GM18511 (cell line): Measurements from ENCODE around the gene TMEM14A.
"Not testable (repeated sequence)": the region's sequence is repeated elsewhere in the genome, so short reads cannot be mapped to it uniquely, and the experiment has no call there.

ENCODE experiments used
- ATAC-seq: cut with Tn5 transposase; IDR thresholded peaks from one replicate; pipeline ENCODE4 v1.9.1; 2021; ENCODE audit warnings: mild to moderate bottlenecking, moderate library complexity; ENCODE audit not compliant: unreplicated experiment

Gene TMEM14A

DNA sequence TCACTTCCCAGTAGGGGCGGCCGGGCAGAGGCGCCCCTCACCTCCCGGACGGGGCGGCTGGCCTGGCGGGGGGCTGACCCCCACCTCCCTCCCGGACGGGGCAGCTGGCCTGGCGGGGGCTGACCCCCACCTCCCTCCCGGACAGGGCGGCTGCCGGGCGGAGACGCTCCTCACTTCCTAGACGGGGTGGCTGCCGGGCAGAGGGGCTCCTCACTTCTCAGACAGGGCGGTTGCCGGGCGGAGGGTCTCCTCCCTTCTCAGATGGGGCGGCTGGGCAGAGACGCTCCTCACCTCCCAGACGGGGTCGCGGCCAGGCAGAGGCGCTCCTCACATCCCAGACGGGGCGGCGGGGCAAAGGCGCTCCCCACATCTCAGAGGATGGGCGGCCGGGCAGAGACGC is 15.0 kb upstream of the TMEM14A start:
- ATAC-seq: not testable (repeated sequence)

GRCh38 chr6:52657870-52658269 is 13.0 kb upstream of the TMEM14A start:
- ATAC-seq: no peak

GRCh38 chr6:52661551-52661950 is 9.4 kb upstream of the TMEM14A start:
- no peak for ATAC-seq

- ATAC-seq: no peak
Measured at GRCh38 chr6:52662031-52662430, 8.9 kb upstream of the TMEM14A start.

DNA sequence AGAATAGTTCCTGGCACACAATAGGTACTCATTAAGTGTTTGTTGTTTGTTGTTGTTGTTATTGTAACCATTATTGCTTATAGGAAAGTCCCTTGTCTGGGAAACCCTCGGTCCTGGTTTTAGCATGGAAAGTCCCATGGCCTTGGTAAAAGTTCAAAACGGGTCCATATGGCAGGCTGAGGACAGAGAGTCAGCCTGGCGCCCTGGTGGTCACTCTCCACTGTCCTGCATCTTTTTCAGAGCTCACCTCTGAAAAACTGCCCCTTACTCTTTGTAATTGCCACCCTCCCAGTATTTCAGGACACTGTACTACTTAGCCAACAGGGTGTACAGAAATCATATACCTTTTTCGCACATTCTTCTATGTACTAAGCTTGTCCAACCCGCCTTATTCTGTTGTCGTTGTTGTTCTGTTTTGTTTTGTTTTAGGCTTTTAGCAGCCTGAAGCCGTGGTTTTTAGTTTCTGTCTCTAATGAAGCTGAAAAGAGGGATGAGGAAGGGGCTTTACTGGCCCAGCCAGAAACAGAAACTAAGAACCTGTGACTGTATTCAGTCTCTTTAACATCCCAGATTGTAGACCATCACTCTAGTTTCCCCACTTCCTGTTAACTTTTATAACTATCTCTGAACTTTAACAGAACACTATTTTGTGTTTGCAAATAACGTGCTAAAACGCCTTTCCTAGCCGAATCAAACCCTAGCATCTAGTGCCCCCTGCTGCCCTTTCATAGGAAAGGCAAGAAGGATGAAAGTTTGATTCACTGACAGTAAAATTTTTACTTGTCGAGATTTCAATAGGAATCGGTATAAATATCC is 7.6 kb upstream of the TMEM14A start:
- ATAC-seq: peak; percentile 49

- no peak for ATAC-seq
Measured at GRCh38 chr6:52663936-52664185, 7.1 kb upstream of the TMEM14A start.

- ATAC-seq: peak; percentile 93
Measured at GRCh38 chr6:52664186-52664990, 6.5 kb upstream of the TMEM14A start.

DNA sequence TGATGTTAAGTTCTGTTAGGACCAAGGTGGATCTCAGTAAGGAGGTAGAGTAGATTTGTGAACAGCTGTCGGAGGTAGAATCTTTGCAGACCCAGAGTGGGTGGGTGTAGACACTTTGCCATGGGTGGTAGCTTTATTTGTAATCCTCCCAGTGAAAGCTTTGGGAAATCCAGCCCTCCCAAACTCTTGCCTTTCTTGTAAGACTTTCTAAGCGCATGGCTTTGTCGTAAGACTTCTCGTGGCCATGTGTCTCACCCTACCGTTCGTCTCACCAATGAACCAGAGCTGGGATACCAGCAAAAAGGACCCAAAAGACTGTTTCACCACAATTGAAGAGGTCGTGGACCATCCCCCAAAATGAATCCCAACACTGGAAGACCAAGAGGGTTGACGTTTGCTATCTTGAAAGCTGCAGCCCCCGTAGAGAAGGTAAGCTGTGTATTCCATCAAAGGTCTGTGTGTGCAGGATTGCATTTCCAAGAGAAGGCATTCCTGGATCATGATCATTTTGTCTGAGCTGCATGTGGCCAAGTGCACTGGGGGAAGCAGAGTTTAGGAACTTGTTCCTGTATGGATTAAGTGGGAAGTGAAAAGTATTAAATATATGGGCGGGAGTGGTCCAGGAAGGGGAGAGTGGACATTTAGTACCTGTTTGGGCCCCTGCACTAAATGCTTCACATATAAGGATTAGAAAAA is 5.8 kb upstream of the TMEM14A start:
- no peak for ATAC-seq

- no peak for ATAC-seq
Measured at GRCh38 chr6:52666071-52666470, 4.8 kb upstream of the TMEM14A start.

DNA sequence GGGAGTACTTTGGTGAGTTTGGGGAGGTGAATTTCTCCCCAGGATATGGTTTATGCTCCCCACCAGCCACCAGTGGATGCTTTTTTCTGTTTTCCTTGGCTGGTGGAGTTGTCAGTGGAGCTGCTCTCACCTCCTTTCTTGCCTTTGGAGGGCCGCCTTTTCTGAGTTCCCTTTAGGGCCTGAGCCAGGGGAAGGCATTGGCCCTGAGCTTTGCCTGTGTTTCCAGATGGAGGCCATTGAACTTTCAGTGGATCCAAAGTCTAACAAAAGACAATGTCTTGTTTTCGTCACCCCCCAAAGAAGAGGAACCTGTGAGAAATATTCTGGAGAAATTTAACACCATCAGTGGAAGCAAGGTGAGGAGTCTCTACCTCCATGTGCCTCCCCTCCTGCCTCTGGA is 4.4 kb upstream of the TMEM14A start:
- ATAC-seq: no peak

DNA sequence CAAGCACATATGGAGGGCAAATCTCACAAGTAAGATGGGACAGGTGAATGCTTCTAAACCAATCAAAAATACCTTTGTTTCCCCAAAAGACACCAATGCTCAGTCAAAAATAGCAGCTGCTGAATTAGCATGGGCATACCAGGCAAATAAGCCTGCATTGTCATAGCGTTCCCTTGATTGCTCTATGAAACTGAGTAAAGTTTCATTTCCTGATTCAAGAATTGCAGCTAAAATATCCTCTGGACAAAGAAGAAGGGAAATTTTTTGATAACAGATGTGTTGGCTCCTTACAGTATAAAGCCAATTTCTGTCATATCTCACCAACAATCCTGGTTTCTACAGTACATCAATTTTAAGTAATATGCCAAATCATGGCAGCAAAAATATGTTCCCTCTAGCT is 3.3 kb upstream of the TMEM14A start:
- ATAC-seq: peak; percentile 22

DNA sequence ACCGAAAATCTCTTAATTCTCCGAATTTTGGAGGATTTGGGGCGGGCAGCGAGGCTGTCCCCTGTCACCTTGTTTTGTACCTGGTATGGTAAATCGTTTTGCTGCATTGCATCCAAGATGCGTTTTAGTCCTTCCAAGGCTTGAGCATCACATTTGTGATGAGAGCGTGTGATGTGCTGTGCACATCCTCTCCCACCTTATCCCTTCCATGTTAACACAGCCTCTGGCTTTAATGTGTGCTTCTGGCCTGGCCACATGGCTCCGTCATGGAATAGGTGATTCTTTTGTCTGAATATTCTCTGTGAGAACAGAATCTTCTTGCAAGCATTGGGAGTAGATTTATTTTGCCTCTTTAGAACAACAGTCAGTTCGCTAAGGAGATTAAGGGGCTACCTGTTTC is 763 bp downstream of the TMEM14A start:
- ATAC-seq: no peak

DNA sequence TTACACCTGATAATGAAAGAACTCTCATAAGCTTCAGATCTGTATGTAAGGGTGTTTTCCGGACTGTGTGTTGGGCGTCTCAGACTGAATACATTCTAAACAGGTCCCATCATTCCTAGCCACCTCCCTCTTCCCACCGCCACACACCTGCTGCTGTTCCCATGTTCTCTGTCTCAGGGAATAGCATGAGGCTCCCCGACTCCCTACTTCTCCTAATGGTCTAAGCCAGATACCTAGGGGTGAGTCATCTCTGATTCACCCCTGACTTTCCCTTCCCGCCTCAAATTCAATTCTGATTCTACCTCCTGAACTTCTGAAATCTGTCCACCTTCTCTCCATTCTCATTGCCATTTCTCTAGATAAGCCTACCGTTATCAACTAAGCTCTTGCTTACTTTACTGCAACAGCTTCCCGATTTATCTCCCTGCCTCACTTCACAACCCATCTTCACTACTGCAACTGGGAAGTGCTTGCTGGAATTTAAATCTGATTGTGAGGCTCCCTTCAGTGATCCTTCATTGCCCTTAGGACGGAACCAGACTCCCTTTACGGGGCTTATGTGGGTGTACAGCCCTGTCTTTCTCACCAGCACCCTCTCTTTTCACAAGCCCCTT is 1.6 kb downstream of the TMEM14A start:
- no peak for ATAC-seq

DNA sequence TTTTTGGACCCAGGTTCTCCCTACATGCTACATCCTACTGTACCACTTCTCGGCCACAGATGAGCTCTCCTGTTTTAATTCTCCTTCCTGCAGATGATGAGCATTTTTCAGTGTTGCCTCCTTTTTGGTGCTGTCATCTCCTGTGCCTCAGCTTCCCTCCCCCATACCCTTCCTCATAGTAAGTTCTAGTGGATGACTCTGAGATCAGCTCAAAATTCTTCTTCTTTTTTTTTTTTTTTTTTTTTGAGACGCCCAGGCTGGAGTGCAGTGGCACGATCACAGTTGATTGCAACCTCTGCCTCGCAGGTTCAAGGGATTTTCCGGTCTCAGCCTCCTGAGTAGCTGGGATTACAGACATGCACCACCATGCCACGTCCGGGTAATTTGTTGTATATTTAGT is 3.8 kb downstream of the TMEM14A start:
- no peak for ATAC-seq

DNA sequence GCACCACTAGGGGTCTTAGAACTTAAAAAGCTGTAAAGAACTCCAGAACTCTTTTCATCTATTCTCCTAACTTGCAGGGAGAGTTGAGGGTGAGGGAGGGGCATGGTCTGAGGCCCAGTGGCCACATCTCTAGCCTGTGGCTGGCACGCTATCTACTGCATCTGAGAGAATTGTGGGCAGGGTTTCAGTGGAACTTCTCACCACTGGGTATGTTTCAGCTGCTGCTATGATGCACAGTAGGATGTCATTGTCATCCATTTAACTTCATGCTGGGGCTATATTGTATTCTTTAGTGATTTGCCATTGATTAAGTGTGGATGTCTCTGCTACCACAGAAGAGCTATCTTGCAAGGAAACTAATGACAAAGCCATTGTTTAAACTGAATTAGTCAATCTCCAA is 4.5 kb downstream of the TMEM14A start:
- no peak for ATAC-seq

GRCh38 chr6:52676631-52677030 is 5.7 kb downstream of the TMEM14A start:
- not testable (repeated sequence) for ATAC-seq

- no peak for ATAC-seq
Measured at GRCh38 chr6:52681416-52681815, 10.5 kb downstream of the TMEM14A start.

DNA sequence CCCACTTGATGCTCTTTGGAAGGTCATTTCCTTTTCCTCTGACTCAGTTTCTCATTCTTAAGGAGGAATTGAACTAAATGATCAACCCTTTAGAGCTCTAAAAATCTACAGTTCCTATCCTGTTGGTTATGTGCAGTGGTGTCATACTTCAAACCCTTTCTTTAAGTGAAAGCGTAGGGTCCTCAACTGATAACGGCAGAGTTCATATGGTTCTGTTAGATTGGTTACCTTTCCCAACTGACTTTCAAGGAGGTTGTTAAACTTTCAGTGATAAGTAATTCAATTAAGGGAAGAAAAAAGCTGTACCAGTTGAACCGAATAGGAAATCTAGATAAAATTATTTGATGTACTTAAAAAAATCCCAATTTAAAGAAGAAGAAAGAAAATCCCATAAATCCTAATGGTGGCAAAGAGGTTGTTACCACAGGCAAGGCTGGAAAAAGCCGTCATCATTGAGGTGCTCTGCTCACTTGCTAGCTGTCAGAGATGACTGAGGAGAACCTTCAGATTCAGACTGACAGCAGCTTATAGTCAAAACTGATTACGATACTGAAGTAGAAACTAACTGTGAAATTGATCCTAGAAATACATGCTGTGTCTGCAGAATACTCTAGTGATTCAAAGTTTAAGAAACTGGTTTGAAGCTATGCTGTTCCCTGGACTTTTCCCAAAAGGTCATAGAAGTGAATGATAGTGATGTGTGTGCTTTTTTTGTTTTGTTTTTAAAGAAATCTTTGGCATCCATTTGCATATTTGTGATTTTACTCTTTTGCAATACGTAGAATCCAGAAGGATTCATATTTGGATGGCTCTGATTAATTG is 16.2 kb downstream of the TMEM14A start:
- no peak for ATAC-seq

GRCh38 chr6:52689857-52690256 is 18.9 kb downstream of the TMEM14A start:
- no peak for ATAC-seq

DNA sequence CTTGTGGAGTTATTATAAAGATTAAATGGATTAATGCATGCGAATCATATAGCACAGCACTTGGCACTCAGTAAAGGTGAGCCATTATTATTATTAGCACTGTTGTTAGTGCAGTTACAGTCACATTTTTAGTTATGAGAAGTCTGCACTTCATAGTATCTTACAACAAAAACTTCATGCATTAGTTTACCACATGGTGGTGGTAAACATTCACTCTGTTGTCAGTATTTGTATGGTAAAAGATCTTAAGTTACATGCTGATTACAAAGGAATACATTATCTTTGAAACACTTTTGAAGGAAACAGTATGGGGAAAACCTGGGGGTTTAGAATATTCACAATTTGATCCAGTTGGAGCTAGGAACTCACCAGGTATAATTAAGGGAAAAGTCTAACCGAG is 20.8 kb downstream of the TMEM14A start:
- no peak for ATAC-seq

GRCh38 chr6:52693773-52694172 is 22.9 kb downstream of the TMEM14A start:
- no peak for ATAC-seq
